Tibial artery (tissue), 4 donors: Measurements from ENCODE around the gene DPF3.

Source experiments
- DNase-seq, 2 donors: peaks; one replicate each; pipeline ENCODE4 v3.0.0-alpha.2; 2019
- H3K27ac ChIP-seq, 2 donors: fragments of 200-600 bp; sonication (generic) in 1 of 2; 1 replicate in 1 of 2; 2 replicates in 1 of 2; pipeline ENCODE4 v1.5.1; 2018 to 2019; ENCODE audit warnings: mild to moderate bottlenecking in 1 of 2
- H3K27me3 ChIP-seq, 2 donors: fragments of 200-600 bp; sonication (generic) in 1 of 2; one replicate each; pipeline versions ENCODE4 v1.5.1 to v1.6.0; 2016 to 2019
- H3K36me3 ChIP-seq, 3 donors: fragments of 200-600 bp; sonication (generic) in 2 of 3; one replicate each; pipeline ENCODE4 v1.5.1; 2016 to 2019; ENCODE audit warnings: mild to moderate bottlenecking in 2 of 3
- H3K4me1 ChIP-seq, 4 donors: fragments of 200-600 bp; sonication (generic) in 2 of 4; 1 replicate in 3 of 4; 2 replicates in 1 of 4; pipeline ENCODE4 v1.5.1; 2016 to 2019
- H3K4me3 ChIP-seq, 2 donors: fragments of 200-600 bp; sonication (generic) in 1 of 2; 1 replicate in 1 of 2; 2 replicates in 1 of 2; pipeline ENCODE4 v1.5.1; 2018 to 2019; ENCODE audit warnings: mild to moderate bottlenecking in 2 of 2
- H3K9me3 ChIP-seq, 3 donors: fragments of 200-600 bp; sonication (generic) in 1 of 3; one replicate each; pipeline ENCODE4 v1.5.1; 2016 to 2019
- intact Hi-C: fragments of 100-400 bp; cut with DNase I; formaldehyde crosslinking; loops from one replicate; pipeline ENCODE4 v1.15.0; 2023; ENCODE audit warnings: low total_unique reads
- TF ChIP-seq, protein P1 (sequence below), 2 experiments: fragments of 200-600 bp in 1 of 2; fragments of 450-650 bp in 1 of 2; IDR thresholded peaks; one replicate each; pipeline ENCODE4 v1.5.1; 2017 to 2019; ENCODE audit warnings: antibody characterized with exemption in 2 of 2, mild to moderate bottlenecking in 1 of 2, moderate library complexity in 1 of 2

DPF3 gene

DNA sequence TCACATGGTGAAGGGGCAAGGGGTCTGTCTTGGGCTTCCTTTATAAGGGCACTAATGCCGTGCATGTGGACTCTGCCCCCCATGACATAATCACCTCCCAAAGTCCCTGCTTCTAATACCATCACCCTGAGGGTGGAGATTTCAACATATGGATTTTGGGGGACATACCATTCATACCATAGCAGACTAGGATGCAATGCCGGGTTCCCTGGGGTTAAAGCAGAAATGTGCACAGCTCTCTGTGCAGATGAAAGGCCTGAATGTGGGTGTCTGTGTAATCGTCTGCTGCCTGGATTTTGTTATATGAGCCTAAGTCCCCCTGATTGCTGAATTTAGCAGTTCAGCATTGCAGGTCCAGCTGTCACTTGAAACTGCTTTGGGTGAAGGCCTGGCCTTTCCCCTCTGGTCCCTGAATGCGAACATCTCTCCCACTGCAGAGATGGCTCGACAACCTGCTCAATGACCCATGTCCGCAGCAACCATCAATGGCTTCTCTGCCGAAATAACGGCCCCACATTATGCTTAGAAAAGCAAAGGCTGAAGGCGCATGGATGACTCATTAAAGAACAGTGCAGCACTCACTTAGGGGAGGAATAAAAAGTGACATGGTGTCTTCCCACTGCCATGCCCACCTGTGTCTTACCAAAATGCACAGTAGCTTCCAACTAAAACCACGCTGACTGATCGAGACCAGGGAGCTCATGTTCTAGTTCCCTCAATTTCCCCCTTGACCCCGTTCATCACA is 286.3 kb downstream of the DPF3 start:
- H3K36me3 ChIP-seq = no peaks in the 10 kb centered on the region
- H3K27me3 ChIP-seq = no peaks in the 10 kb centered on the region
- DNase-seq = no peak
- intact Hi-C loops = no loop called here
- H3K4me3 ChIP-seq = no peak overlapping the region
- no peaks in the 10 kb centered on the region for H3K9me3 ChIP-seq
- TF ChIP-seq, protein P1, sequence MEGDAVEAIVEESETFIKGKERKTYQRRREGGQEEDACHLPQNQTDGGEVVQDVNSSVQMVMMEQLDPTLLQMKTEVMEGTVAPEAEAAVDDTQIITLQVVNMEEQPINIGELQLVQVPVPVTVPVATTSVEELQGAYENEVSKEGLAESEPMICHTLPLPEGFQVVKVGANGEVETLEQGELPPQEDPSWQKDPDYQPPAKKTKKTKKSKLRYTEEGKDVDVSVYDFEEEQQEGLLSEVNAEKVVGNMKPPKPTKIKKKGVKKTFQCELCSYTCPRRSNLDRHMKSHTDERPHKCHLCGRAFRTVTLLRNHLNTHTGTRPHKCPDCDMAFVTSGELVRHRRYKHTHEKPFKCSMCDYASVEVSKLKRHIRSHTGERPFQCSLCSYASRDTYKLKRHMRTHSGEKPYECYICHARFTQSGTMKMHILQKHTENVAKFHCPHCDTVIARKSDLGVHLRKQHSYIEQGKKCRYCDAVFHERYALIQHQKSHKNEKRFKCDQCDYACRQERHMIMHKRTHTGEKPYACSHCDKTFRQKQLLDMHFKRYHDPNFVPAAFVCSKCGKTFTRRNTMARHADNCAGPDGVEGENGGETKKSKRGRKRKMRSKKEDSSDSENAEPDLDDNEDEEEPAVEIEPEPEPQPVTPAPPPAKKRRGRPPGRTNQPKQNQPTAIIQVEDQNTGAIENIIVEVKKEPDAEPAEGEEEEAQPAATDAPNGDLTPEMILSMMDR (IDR thresholded peaks at IDR 0.05) = no peak
- H3K4me1 ChIP-seq = no peaks in the 10 kb centered on the region
- H3K27ac ChIP-seq = no peak overlapping the region

DNA sequence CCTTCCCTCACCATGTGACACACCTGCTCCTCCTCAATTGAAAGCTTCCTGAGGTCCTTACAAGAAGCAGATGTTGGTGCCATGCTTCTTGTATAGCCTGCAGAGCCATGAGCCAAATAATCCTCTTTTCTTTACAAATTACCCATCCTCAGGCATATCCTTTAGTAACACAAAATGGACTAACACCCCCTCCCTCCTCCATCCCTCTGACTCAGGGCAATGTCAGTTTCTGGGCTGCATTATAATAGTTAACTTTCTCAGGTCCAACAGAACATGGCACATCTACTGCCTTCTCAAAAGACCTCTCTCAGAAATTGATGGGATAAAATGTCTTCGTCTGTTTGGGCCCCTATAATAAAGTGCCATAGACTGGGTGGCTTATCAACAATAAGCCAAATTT is 287.0 kb downstream of the DPF3 start:
- DNase-seq = no peak
- Histone ChIP-seq H3K9me3 (no peaks in the 10 kb centered on the region), H3K4me3 (no peak overlapping the region), H3K4me1 (no peaks in the 10 kb centered on the region), H3K27me3 (no peaks in the 10 kb centered on the region), H3K36me3 (no peaks in the 10 kb centered on the region), H3K27ac (no peak overlapping the region)
- intact Hi-C loops = no loop called here
- TF ChIP-seq, protein P1 (IDR thresholded peaks at IDR 0.05) = no peak

DNA sequence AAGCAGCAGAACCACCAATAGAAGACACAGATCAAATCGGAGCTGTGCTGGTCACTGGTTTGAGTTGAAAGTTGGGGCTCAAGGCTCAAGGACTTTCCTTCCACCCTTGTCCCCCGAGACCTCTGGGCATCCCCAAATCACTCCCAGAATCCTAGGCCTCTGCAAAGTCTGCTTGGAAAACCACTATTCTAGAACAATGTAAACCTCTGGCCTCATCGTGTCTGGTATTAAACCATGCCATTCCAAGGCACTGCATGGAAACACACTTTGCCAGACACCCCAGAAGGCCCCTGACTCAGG is 288.0 kb downstream of the DPF3 start:
- Histone ChIP-seq H3K27me3 (no peaks in the 10 kb centered on the region), H3K9me3 (no peaks in the 10 kb centered on the region), H3K36me3 (no peaks in the 10 kb centered on the region), H3K27ac (no peak overlapping the region), H3K4me3 (no peak overlapping the region), H3K4me1 (no peaks in the 10 kb centered on the region)
- intact Hi-C loops = no loop called here
- no peak for DNase-seq
- TF ChIP-seq, protein P1 (IDR thresholded peaks at IDR 0.05) = no peak

DNA sequence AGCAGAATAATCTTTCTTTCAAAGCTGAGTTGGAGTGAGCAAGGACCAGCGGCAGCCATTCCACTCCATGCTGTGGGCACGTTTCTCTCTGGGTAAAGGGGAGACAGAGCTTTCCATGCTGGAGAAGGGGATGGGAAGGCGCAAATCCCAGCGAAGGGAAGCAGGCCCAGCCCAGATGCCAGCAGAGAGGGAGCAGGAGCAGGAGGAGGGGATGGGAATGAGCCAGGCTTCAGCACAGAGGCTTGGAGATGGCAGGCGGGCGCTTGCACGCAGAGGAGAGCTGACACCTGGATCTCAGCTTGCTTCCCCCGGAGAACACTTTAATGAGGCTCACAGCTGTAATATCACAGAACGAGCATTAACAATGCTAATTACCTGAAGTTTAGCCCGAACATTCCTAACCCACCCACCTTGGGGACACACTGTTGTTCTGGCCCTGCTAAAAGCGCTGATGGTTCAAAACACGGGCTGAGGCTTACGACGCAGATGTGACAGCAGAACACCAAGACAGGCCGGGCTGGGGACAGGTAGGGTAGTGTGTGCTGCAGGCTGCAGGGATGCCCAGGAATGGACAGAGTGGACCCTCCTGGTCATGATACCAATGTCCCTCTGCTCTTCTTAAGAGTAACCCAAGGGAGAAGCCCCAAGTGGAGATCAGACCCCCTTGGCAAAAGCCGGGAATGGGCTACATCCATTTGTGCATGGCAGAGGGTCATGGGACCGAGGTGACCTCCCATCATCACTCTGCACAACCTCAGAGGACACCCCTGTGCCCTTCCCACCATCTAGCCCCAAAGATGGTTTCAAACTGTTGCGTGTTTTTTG is 288.6 kb downstream of the DPF3 start:
- DNase-seq = no peak
- intact Hi-C loops = no loop called here
- TF ChIP-seq, protein P1 (IDR thresholded peaks at IDR 0.05) = no peak

DNA sequence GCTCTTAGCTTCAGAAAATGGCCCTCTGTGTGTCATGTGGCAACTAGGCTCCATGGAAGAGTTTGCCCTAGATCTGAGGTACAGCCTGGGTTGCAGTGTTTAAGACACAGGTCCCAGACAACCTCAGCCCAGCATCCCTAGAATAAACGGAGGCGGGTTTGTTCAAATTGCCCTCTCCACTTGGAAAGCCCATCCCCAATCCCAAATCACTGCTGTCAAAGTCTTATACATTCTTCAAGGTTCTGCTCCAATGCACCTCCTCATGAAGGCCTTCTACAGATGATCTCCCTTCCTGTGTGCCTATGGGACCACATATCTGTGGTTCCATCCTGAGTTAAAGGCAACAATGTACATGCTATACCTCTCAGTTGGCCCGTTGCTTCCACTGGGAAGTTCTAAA is 289.8 kb downstream of the DPF3 start:
- DNase-seq = no peak
- TF ChIP-seq, protein P1 (IDR thresholded peaks at IDR 0.05) = no peak
- intact Hi-C loops = no loop called here
- Histone ChIP-seq H3K9me3 (no peaks in the 10 kb centered on the region), H3K36me3 (no peaks in the 10 kb centered on the region), H3K27ac (no peak overlapping the region), H3K4me1 (no peaks in the 10 kb centered on the region), H3K4me3 (no peak overlapping the region), H3K27me3 (no peaks in the 10 kb centered on the region)

More for the DNA sequence above, 288.6 kb downstream of the DPF3 start:
- Histone ChIP-seq H3K27me3 (no peaks in the 10 kb centered on the region), H3K27ac (no peak overlapping the region), H3K9me3 (no peaks in the 10 kb centered on the region), H3K36me3 (no peaks in the 10 kb centered on the region), H3K4me1 (no peaks in the 10 kb centered on the region), H3K4me3 (no peak overlapping the region)
